ENCODE results near the gene NRIP2.

NRIP2 gene

DNA sequence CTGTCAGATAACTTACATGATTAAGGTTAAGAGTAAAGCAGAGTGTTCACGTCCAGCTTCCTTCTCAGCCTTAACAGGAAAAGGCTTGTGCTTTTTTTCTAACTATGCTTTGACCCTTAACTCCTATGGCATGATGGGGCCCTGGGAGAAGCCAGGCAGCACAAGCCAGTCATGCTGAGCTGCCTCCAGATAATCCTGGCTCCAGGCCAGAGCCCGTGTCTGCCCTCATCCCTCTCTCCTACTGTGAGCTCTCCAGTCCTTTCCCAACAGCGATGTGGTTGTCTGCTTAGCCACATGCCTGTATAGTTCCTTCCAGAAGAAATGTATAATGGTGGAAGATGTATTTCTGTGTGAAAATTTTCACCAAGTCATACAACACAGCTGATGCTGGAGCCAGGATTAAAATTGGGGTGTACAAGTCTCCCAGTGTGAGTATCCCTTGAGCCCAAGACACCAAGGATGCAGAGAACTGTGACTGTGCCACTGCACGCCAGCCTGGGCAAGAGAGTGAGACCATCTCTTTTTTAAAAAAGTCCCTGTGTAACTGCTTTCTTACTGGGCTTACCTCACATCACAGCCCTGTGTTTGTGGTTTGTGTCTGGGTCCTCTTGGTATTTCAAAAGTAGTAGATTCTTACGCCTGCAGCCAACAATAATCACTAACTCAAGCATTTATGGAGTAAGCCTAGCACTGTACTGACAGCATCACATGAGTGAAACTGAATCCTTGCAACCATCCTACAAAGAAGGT lies 30.3 kb downstream of the NRIP2 start:
- DNase-seq: no peak

DNA sequence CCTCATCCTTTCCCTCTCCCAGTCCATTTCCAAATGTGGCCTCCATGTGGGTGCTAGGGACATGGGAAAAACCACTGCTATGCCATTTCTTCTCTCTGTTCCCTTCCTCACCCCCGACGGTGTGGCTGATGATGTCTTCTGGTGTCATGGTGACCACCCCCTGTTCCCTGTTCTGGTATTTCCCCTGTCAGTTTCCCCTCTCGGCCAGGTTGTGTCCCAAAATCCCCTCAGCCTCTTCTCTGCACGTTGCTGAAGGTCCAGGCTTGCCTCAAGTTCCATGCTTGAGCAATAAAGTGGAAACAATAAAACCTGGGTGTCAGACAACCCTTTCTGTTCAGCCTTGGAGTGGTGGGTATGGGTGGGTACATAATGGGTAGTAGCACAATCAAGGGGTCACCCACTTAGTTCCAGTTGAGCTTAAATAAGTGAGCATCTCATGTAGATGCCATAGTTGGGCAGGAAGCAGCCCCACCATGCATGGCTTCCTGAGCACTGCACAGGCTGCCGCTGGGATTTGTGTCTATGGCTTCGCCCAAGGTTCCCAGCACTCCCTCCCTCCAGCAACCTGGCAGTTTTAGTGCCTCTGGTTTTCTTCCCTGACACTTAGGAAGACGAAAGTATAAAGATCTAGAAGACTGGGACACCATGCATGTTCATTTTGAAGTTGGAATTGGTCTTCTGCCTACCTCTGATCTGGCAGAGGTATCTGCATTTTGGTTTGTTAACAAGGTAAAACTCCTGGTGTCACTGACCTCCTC lies 31.0 kb downstream of the NRIP2 start:
- DNase-seq: no peak

DNA sequence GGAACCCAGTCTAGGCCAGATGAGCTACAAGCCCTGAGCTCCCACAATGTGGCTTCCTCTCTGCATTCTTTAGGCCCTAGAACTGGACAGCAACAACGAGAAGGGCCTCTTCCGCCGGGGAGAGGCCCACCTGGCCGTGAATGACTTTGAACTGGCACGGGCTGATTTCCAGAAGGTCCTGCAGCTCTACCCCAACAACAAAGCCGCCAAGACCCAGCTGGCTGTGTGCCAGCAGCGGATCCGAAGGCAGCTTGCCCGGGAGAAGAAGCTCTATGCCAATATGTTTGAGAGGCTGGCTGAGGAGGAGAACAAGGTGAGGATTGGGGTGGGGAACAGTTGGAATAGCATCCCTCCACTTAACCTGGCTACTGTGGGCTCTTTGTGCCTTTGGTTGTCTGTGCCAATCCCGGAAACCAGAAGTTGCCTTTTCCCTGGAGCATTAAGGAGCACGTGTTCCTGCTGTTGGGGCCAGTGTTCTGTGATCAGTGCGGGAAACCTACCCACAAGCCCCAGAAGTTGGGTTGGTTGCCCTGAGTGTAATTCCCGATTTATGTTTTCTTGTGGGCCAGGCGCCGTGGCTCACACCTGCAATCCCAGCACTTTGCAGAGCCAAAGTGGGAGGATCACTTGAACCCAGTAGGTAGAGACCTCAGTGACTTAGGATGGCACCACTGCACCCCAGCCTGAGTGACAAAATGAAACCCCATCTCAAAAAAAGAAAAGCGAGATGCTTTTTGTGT lies 33.6 kb downstream of the NRIP2 start:
- no peak for DNase-seq

DNA sequence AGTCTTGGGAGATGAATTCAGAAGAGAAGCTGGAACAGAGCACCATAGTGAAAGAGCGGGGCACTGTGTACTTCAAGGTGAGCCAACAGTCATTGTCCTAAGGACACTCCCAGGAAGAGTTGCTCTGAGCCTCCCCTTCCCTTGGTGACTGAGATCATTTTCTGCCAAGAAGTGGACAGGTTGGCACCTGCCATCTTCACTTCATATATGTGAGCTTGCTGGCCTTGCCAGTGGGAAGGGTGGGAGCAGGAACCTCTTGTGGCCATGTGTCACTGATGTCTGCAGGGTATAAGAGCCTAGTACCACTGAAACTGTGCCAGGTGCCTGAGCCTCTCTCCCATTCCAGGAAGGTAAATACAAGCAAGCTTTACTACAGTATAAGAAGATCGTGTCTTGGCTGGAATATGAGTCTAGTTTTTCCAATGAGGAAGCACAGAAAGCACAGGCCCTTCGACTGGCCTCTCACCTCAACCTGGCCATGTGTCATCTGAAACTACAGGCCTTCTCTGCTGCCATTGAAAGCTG lies 34.7 kb downstream of the NRIP2 start:
- no peak for DNase-seq

DNA sequence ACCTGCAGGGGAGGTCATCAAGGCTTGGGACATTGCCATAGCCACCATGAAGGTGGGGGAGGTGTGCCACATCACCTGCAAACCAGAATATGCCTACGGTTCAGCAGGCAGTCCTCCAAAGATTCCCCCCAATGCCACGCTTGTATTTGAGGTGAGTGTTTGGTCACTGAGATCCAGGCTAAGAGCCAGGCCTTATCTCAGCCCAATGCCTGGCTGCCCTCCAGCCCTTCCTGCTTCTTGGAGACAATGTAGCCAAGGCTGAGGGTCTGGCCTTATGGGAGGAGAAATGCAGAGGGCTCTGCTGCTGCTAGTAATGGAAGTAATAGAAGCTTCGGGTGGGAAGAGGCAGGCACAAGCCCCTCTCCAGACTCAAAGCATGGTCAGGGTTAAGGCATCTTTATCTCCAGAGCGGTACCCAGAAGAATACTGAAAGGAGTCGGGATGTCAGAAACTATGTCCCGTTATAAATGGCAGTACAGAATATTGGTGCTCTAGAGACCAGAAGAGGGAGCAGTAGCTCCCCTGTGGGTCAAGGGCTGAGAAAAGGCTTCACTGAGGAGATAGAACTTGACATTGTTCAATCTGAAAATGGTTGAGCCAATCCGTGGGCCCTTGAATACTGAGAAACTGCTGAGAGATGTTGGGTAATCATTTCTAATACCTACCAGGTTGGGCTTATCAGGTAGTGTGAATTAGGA lies 37.0 kb downstream of the NRIP2 start:
- DNase-seq: no peak

DNA sequence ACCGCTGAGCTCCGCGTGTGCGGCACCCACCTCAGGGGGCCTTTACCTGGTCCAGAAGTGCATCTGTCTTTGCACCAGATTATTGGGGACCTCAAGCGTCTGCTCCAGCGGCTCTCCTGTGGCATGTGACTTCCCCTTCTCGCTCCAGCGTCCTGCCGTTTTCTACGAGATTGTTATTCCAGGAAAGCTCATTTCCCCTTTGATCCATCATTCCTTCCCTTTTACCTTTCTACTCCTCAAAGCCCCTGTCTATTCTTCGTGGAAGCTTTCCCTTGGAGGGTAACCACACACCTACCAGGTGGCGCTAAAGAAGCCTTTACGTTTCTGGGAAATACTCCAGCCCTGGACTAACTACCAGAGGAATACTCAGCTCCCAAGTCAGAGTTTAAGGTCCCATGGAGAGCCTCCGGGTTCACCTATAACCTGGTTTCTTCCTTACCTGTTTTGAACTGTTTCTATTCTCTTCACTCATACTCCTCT lies 38.6 kb downstream of the NRIP2 start:
- no peak for DNase-seq

DNA sequence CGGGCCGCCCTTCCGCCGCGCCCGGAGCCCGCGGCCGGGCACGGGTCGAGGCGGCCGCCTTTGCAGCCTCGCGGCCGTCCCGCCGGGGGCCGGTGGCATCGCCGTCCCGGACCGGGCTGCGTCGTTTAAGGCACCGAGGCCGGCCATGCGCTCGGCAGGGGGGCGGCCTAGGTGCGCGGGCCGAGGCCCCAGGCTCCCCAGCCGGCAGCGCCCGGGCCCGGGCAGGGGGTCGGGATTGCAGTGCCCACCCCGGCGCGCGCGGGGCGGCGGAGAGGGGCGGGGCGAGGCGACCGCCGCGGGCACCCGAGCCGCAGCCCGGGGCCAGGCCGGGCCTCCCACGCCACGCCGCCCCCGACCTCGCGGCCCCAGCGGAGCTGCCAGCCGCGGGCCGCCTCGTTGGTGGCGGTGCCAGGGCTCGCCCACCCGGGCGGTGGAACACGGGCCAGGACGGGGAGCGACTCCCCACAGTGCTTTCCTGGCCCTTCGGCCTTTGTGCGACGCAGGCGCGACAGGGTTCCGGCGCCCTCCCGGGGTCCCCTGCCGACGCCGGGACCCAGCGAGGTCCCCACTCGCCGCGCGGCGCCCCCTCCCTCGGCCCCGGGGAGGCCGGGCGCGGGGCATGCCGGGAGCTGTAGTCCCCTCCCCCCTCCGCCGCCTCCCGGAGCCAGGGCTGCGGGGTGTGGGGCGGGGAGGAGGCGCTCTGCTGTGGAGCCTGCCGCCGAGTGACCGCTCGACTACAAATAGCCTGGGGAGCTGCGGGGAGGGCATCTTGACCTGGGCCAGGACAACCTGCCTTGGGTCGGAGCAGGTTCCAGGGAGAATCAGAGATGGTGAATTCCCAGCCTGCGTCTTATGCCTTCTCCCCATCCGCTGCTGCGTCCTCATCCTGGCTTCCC lies 39.3 kb downstream of the NRIP2 start:
- DNase-seq: peak; percentile 69 to 72

DNA sequence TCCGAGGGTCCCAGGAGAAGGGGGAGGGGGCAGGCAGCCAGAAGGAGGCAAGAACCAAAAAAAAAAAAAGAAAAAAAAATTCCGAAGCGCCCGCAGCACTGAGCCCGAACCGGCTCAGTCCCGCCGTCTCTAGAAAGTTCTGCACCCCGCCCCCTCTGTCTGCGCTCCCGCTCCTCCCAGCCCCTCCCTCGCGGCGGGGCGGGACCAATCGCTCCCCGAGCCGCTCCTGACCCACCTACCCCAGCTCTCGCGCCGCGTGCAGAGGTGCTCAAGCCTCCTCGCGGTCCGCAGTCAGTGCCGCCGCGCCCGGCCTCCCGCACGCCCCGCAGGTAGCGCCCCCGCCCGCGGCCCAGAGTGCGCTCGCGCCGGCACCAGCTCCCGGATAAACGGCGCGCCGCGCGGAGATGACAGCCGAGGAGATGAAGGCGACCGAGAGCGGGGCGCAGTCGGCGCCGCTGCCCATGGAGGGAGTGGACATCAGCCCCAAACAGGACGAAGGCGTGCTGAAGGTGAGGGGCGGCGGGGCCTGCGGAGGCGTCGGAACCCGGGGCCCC lies 40.0 kb downstream of the NRIP2 start, which contains the start of gene FKBP4:
TSS of gene FKBP4 (plus strand) at position 235 of the 554 bp plus-strand sequence. CDS start at position 405, 170 bp downstream.
- peak; percentile 91 to 92 for DNase-seq

DNA sequence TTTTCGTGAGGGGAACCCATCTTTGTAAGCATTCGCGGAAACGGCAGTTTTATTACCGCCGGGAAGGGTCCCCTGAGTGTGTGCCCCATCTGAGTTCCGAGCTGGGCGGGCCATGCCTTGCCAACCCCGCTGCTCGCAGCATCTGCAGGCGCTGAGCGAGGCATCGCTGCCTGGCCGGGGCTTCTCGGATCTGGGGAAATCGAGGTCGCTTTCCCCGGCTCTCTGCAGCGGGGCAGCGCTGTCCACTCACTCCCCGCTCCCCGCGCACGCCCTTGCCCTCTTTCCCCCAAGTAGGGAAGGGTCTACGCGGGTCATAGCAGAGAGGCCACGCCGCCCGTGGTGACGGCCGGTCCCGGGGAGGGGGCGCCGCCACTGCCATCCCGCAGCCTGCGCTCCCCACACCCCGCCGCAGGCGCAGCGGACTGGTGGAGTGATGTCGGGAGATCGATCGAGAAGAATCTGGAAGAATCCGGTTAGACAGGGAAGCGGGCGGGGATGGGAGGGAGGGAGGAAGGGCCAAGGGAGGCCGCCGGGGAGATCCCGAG lies 40.6 kb downstream of the NRIP2 start:
- no peak for DNase-seq

DNA sequence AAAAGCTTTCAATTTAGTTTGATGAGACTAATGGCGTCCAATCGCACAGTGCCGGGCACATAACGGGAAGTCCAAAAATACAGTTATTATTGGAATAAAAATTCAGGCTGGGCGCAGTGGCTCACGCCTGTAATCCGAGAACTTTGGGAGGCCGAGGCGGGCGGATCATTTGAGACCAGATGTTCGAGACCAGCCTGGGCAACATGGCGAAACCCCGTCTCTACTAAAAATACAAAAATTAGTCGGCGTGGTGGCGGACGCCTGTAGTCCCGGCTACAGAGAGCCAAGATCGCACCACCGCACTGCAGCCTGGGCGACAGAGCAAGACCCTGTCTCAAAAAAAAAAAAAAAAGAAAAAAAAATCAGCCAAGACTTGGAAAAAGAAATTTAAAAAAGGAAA lies 41.3 kb downstream of the NRIP2 start:
- DNase-seq: no peak

DNA sequence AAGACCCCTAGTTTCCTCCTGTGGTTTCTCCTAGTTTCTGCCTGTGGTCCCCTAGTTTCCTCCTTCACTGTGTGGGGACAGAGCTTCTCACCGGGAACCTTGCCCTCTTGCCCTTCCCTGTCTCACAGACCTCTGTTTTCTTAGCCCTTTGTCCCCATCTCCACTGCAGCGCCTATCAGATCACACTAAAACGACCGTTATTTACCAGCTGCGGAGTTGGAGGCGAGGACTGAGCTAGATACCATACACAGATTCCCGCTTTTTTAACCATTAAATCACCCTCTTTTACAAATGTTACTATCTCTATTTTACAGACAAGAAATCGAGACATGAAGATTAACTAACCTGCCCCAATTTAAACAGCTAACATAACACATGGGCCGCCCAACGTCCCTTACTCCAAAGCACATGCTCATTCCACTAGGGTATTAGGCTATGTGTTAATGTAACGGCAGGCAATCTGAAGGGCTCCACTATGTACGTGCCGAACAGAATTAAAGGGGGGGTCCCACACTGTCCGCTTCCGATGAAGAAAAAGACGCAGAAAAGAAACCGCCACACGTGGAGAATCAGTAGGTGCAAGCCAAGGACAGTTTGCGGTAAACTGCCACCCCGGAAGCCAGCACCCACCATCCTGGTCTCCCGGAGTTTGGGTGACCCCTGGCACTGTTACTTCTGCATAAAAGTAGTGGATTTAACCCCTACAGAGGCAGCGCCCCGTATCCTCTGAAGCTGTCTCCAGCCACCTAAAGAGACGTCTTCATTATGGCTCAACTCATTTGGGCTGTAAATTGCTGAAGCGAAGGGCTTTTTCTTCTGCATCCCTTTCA lies 41.9 kb downstream of the NRIP2 start:
- no peak for DNase-seq

DNA sequence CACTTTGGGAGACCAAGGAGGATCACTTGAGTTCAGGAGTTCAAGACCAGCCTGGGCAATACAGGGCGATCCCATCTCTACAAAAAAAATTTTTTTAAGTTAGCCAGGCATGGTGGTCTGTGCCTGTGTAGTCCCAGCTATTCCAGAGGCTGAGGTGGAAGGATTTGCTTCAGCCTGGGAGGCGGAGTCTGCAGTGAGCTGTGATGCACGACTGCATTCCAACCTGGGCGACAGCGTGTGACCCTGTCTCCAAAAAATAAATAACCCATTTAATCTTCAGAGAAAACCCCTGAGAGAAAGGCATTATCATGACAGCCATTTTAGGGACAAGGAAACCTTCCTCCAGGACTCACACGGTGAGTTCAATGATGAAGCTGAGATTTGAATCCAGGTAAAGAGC lies 43.7 kb downstream of the NRIP2 start:
- no peak for DNase-seq

DNA sequence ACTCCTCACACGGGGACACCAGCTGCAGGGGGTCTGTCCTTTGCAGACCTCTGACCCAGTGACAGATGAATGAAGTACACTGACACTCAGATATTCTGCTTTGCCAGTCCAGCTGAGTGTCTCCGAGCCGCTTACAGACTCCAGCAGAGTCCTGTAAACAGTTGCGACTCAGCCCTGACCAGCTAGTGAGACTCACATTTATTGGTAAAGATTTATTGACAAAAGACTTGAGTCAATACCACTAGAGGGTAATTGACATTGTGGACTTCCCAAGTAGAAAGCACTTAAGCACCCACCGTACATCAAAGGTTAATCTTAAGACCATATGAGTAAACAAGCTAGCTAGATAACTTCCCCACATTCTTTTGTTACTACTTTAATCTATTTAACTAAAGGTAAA lies 49.8 kb downstream of the NRIP2 start:
- DNase-seq: no peak

DNA sequence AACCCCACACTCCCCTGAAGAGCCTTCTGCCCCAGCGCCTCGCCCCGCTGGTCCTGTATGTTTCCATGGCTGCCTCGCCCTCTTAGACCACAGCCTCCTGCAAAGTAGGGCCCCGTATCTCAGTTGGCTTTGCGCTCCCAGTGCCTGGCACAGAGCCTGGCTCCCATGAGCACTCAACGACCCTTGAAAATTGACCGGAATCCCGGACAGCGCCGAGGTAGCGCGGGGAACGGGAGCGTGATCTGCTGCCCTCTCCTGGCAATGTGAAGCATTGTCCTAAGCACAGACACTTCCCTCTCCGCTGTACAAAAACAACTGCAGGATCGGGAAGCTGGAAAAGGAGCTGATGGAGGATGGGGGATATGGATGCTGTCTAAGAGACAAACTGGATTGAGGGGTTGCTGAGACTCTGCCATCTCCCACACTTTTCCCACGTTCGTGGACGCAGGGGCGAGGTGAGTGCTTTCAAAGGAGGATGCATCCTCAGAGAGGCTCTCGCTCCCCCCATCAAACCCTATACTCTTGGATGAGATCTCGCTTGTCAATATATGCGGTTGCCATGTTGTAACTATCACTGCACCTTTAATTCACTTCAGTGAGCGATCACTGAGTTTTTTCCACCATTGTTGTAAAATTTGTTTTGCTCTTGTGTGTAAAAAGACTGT lies 50.8 kb downstream of the NRIP2 start:
- peak; percentile 36 to 49 for DNase-seq

DNA sequence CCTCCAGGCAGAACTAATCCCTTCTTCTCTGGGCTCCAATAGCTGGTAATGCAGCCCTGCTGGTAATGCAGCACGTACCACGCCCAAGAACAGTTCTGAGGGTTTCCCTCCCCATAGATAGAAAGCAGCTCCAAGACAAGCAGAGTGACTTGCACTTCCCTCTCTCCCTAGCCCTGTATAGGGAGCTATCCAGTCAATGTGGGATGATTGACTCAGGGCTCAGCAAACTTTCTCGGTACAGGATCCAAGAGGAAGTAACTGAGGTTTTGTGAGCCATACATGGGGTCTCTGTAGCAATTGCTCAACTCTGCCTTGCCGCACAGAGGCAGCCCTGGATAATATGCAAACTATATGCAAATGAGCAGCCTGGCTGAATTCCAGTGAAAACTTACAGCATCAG lies 55.6 kb downstream of the NRIP2 start:
- DNase-seq: no peak

DNA sequence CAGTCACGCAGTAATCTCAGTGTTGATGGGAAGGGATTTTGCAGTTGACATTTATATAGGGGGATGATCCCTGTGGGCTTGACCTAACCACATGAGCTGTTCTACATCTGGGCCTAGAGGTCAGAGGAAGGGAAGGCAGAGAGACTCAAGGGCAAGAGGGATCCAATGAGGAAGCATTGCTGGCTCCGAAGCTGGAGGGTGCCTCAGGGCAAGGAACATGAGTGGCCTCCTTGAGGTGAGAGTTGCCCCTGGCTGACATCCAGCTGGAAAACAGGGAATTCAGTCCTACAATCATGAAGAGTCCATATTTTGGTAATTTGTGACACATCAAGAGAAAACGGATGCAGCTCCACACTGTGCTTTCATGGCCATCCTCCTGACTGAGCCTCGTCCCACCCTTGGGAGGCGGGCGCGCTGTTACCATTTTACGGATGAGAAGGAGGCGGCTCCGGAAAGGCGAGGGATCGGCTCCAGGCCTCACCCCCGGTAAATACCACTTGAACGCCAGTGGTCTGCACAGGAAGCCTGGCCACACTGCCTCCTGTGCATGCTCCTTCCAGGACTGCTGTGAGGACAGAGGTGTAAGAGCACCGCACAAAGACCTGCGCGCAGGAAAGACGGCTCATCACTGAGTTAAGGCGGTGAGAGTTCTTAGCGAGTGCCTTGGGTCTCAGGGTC lies 58.6 kb downstream of the NRIP2 start:
- no peak for DNase-seq

DNA sequence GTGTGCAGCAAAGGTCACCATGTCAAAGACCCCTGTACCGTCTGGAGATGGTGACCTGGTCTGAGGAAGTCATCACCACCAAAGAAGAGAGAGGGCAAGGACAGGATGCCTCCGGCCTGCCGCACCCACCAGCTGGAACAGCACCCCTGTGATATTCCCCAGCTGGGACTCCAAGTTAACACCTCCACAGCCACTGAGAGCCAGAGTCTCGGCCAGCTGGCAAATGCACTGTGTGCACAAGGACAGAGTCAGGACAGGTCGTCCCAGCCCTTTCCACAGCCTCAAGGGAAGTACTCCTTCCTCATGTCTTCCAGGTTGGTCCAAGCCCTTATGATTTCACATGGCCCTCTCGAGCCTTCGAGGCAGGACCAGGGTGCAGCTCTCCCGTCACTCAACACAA lies 59.4 kb downstream of the NRIP2 start:
- DNase-seq: no peak
